ENCODE results near the gene LRRC28.

DNA sequence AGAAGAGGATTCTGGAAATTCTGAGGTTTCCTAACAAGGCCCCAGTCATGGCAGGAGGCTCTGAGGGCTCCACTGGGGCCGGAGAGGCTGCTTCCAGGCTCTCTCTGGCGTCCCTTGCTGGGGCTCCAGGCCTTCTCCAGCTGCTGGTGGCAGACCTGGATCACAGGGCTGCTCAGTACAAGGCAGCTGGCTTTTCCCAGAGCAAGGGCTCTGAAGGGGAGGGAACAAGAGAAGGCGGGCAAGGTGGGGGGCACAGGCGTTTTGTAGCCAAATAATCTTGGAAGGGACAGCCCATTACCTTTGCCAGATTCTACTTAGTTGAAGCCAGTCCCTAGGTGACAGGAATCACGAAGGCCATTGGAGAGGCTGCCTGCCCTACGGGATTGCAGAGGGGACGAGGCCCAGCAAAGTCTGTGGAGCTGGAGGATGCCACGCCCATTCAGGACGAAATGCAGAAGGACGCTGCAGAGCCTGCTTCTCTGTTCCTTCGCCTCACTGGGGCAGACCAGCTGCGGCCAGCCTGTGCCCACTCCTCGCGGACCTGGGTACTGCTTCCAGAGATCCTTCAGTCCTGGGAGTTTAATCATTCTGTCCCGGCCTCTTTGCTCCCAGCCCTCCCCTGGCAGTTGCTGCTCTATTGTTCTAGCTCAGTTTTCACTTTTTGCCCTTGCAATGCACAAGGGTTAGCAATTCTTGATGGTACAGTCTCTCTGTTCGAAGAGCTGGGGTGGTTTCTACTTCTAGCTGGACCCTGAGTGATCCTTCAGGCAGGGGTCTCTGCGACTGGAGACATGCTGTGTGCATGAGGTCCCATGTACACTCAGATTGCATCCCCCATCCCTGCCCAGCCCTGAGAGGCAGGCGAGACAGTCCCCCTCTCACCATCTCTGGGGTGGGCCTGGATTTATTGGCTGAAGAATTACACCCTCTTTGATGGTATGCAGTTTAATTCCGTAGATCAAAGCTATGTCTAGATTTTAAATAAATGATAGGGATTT is 165.2 kb downstream of the LRRC28 start:
- no peak for TF ChIP-seq GATA2 (IDR thresholded peaks at IDR 0.05; ENCODE audit: low read depth, low read length)
- TF ChIP-seq GATA3 (IDR thresholded peaks at IDR 0.05; ENCODE audit: low read depth, low read length): no peak

Measured in SH-SY5Y (cell line).